Erythroblast (primary cell): Measurements from ENCODE around the gene UCK1.

Source experiments
- GATA1 ChIP-seq: IDR thresholded peaks from 2 replicates; pipeline ENCODE4 v1.6.1; 2011; ENCODE audit warnings: low read depth, mild to moderate bottlenecking, control low read depth, low read length, moderate library complexity
- POLR2A ChIP-seq: IDR thresholded peaks from 2 replicates; pipeline ENCODE4 v1.6.1; 2011; ENCODE audit warnings: mild to moderate bottlenecking, low read length

- TF ChIP-seq POLR2A (no peak), GATA1 (no peak)
These were observed 17.9 kb downstream of the UCK1 start for GRCh38 chr9:131513177-131513576.
